GM23248 (cell line): Measurements from ENCODE around the gene SYNPR.

ENCODE experiments used
- EZH2 ChIP-seq: fragments of 200-600 bp; sonication (generic); IDR thresholded peaks from 2 replicates; pipeline ENCODE4 v1.6.1; 2018; ENCODE audit warnings: antibody characterized with exemption, mild to moderate bottlenecking; ENCODE audit not compliant: insufficient read depth, poor library complexity, severe bottlenecking
- EZH2phosphoT487 ChIP-seq: fragments of 200-600 bp; sonication (generic); IDR thresholded peaks from 2 replicates; pipeline ENCODE4 v1.6.1; 2018; ENCODE audit warnings: antibody characterized with exemption, moderate library complexity, mild to moderate bottlenecking, low read depth; ENCODE audit not compliant: insufficient read depth

GRCh38 chr3:63578858-63579257, 300.8 kb downstream of the SYNPR start:
- no peak for TF ChIP-seq EZH2
- no peak for TF ChIP-seq EZH2phosphoT487
